ENCODE measurements around the gene OR2S2. TPM values are rescaled to one million over a fixed set of nuclear protein-coding genes. Genes with fewer than 3 reads are reported as not detected.

OR2S2 gene
- total RNA-seq, 1 experiment from 2014 or later: not detected

DNA sequence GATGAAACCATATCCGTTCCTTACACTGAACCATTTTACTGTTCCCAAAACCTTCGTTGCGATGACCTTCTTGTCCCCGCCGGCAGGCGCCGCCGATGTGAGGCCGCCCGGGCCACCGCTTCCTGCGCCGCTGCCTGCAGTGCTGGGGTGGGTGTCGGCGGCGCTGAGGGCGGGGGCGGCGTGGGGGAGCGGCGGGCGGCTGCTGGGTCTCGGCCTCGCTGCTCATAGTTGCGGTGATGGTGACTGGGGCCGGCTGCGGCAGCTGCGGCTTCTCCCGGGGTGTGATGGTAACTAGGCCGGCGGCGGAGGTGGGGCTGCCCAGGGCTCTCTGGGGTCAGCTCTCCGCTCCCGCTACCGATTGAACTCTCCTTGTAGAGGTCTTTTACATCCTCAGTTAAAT lies 14.1 kb upstream of the OR2S2 start:
- in situ Hi-C loops (cut with HindIII; ENCODE audit: low pct_unique_long_range_greater_than_20kb, low sequenced_read_pairs): no loop called here
- no peak for DNase-seq (ENCODE audit: low read depth, low spot score)

DNA sequence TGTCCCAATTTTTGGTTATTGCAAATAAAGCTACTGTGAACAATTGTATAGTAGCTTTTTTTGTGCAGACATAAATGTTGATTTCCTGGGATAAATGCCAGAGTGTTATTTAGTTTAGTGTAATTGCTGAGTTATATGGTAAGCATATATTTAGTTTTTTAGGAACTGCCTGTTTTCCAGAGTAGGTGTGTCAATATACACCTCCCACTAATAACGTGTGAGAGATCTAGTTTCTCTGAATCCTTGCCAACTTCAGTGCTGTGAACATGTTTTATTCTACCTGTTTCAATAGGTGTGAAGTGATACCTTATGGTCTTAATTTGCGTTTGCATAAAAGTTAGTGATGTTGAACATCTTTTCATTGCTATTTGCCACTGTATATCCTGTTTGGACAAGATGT lies 9.1 kb upstream of the OR2S2 start:
- in situ Hi-C loops (cut with HindIII; ENCODE audit: low pct_unique_long_range_greater_than_20kb, low sequenced_read_pairs): no loop called here

DNA sequence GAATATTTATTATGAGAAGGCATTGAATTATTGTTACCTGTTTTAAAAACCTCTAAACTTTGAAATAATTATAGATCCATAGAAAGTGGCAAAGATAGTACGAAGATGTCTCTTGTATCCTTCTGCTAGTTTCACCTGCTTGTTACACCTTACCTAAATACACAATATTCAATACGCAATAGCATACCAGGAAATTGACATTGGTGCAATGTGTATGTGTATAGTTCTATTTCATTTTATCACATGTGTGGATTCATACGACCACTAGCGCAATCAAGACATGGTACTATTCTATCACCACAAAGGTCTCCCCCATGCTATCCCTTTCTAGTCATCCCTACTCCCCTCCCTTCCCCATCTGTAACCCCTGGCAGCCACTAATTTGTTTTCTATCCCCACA lies 8.5 kb upstream of the OR2S2 start:
- no peak for DNase-seq (ENCODE audit: low read depth, low spot score)
- in situ Hi-C loops (cut with HindIII; ENCODE audit: low pct_unique_long_range_greater_than_20kb, low sequenced_read_pairs): no loop called here

More for the DNA sequence above, 9.1 kb upstream of the OR2S2 start:
- DNase-seq (ENCODE audit: low read depth, low spot score): no peak

DNA sequence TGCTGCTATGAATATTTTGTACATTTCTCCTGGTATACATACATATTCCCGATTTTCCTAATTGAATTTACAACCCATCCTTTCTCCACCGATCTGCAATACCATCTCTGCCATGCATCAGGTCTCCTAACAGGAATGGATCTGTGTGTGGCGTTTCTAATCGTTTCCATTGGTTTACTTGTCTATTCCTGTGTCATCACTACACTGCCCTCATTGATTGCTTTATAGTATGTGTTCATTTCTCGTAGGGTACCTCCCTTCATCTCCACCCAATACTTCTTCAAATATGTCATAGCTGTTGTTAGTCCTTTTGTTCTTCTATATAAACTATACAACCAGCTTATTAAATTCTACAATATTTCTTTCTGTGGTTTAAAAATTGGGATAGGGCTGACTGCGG lies 7.1 kb upstream of the OR2S2 start:
- in situ Hi-C loops (cut with HindIII; ENCODE audit: low pct_unique_long_range_greater_than_20kb, low sequenced_read_pairs): no loop called here

DNA sequence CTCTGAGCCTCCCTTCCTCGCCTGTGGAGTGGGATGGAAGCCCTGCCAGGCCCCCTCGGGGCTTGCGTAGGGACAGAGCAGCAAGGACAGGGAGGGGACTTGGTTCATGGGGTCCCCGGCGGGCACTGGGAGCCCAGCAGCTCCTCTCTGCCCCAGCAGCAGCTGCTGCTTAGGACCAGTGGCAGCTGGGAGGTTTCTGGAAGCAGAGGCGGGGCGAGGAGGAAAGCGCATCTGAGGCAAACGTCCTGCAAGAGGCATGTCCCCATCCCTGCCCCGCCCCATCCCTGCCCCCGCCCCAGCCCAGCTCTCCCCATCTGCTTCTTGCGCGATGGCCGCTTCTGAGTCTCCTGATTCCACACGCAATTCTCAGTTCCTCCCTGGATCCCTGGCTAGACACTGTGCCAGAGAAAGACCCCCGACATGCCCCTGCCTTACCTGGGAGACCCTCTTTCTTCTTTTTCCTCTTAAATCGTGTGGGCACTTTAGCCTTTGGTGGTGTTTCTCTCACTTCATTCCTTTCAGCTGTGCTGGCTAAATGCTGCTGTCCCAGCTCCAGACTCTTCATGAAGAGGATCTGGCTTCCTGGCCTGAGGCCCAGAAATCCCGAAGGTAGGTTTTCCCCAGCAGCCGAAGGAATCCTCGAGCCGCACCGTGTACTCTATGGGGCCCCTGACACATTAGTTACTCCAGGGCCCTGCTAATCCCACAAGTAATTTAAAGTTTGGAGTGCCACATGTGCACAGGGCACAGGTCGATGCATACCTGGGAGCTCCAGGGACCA lies 4.4 kb upstream of the OR2S2 start:
- in situ Hi-C loops (cut with HindIII; ENCODE audit: low pct_unique_long_range_greater_than_20kb, low sequenced_read_pairs): no loop called here
- DNase-seq (ENCODE audit: low read depth, low spot score): no peak

More for the DNA sequence above, 7.1 kb upstream of the OR2S2 start:
- no peak for DNase-seq (ENCODE audit: low read depth, low spot score)

DNA sequence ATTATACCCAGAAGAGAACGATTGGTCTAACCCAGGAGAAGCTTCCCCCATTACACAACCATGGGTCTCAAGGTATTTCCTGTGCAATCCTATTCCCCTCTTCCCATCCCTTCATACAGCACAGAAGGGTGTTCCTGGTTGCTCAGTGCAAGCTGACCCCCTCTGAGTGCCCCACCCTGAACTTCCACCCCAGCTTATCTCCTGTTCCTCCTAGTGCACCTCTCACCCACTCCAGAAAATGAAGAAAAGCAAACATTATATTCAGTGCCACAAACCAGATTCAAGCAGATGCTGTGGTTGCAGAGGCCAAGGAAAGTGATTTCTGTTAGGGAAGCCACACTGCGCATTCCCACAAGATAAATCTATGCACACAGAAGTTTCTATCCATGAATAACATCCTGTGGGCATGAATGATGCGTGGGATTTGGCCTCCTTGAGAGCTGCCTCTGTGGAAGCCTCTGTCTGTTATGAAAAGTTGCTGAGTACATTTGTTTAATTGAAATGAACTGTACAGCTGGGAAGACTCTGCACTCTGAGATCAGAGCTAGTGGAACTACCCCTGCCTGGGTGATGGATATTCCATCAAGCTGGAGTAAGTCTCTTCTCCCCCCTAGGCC lies 2.2 kb upstream of the OR2S2 start:
- in situ Hi-C loops (cut with HindIII; ENCODE audit: low pct_unique_long_range_greater_than_20kb, low sequenced_read_pairs): no loop called here
- DNase-seq (ENCODE audit: low read depth, low spot score): no peak

DNA sequence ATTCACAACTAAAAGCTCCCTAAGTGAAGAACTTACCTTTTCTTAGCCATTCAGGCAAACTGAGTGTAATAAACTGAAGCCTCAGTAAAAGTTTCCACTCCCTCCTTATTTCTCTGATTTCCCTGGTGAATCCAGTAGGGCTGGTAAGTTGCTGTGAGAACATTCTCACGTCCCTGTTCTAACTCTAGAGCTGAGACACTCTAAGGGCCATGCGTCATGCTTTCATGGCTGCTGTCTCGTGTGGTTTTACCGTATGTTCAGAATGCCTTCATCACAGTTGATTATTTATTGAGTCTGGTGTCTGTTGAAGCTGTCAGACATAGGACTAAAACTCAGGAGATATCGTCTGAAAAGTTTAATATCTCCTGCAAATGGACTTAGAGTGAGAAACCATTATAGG lies 1.3 kb downstream of the OR2S2 start:
- no peak for DNase-seq (ENCODE audit: low read depth, low spot score)
- in situ Hi-C loops (cut with HindIII; ENCODE audit: low pct_unique_long_range_greater_than_20kb, low sequenced_read_pairs): no loop called here

DNA sequence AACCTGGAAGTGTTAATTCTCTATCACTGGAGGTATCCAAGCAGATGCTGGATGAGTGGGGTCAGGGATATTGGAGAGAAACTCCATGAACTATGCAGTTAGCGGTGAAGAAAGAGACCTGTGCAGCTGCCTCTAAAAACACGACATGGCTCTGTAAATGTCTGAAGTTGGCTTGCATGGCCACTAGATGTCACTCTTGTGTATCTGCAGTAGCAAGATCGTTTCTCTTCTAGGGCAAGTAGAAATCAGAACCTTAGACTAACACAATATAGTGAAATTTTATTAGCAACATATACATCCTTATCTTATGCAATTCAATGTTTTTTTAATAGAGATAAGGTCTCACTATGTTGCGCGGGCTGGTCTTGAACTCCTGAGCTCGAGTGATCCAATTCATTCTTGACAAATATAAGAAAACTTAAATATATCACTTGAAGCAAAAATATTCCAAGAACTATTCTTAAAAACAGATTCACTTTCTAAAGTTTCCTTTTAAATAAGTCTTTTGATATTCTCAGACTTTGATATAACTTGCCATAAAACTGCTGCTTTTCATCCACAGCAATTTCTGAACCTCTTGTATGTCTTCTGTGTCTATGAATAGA lies 2.9 kb downstream of the OR2S2 start:
- peak; percentile 77 for DNase-seq (ENCODE audit: low read depth, low spot score)
- in situ Hi-C loops (cut with HindIII; ENCODE audit: low pct_unique_long_range_greater_than_20kb, low sequenced_read_pairs): no loop called here

DNA sequence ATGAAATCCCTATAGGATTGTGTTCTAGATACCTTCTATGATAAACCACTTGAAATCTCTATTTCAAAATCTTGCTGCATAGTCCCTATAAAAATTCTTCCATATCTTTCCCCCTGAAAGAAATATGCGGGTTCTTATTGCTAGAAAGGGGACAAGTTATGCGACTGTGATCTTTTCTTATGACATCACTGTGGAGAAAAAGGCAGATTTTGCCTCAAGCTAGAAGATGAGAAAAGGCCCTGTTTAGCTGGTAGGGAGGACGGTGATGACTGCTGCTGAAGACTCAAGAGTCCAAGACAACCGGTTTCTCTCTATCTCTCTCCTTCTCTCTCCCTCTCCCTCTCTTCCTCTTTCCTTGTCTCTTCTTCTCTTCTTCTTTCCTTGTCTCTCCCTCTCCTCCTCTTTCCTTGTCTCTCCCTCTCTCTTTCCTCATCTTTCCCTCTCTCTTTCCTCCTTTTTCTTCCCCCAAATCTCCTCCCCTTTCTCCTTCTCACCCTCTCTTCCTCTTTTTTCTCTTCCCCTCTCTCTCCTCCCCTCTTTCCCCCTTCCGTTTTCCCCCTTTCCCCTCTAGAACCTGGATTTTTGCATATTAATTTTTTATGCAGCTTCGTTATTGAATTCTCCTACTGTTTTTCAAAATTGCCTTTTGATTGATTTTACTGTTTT lies 5.3 kb downstream of the OR2S2 start:
- DNase-seq (ENCODE audit: low read depth, low spot score): no peak
- in situ Hi-C loops (cut with HindIII; ENCODE audit: low pct_unique_long_range_greater_than_20kb, low sequenced_read_pairs): no loop called here

DNA sequence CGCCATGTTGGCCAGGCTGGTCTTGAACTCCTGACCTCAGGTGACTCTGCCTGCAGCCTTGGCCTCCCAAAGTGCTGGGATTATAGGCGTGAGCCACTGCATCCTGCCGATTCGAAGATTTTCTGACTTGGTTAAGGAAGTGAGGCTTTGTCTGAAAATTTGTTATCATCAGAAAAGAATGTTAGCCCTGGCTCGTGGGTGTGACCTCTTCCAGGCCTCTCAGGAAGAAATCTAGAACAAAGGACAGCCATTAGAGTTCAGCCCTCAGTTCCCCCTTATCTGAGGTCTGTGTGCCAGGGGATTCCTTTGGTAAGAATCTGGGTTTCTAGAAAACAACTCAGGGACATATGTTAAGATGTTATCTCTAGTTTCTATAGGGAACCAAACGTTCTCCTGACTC lies 6.2 kb downstream of the OR2S2 start:
- DNase-seq (ENCODE audit: low read depth, low spot score): no peak
- in situ Hi-C loops (cut with HindIII; ENCODE audit: low pct_unique_long_range_greater_than_20kb, low sequenced_read_pairs): no loop called here

DNA sequence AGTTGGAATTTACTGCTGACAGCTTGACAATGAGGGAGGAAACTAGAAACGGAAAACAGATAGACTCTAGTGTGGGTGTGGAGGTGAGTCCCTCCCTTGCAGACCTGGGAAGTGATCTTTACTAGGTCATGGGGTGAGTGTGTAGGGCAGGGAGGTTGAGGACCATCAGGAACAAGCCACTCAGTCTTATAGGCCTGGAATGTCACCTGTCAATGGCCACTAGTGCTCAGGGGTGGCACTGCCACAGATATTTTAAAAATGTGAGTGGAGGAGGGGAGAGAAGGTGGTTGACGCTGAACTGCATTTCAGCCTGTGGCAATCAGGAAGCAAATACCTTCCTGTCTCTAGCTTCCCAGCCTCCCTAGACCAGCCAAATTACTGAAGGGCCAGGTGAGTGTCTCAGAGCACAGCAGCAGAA lies 9.0 kb downstream of the OR2S2 start:
- no peak for DNase-seq (ENCODE audit: low read depth, low spot score)
- in situ Hi-C loops (cut with HindIII; ENCODE audit: low pct_unique_long_range_greater_than_20kb, low sequenced_read_pairs): no loop called here

DNA sequence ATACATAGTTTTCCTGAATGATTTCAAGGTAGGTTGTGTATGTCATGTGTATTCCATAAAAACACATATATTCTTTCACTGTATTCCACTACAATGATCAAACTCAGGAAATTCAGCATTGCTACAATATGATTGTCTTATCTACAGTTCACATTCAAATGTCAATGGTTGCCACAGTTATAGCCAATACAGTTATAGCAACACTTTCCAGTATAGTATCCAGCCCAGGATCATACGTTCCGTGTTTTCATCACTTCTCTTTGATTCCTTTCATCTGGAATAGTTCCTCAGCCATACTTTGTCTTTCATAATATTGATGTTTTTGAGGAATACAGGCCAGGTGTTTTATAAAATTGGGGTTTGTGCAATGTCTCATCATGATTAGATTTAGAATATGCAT lies 9.5 kb downstream of the OR2S2 start:
- in situ Hi-C loops (cut with HindIII; ENCODE audit: low pct_unique_long_range_greater_than_20kb, low sequenced_read_pairs): no loop called here
- DNase-seq (ENCODE audit: low read depth, low spot score): no peak

DNA sequence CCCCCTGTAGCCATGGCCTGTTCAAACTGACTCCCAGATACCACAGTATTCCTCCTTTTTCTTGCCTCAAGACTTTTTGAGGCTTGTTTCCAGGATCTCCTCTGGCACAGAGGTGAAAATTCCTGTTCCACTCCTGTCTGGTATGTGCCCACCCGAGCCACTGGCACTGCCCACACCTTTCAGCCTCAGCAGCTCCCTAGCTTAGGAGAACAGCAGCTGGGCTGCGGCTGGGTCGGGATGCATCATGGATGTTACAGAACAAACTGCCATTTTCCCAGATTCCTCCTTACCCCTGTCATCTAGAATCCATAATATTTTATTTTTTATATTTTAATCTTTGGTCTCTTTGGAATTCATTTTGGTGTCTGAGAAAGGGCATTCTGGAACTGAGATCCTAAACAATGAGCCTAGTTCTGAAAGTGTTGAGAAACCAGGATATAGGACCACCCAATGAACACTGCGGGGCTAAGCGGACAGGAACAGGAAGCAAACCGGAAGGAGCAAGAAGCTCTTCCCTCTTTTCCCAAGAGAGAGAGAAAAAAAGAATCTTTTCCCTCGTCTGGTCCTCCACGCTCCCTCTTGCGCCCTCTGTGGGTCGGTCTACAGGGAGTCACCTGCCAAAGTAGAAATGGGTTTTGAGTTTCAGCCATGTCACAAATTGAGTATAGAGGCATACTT lies 12.5 kb downstream of the OR2S2 start:
- DNase-seq (ENCODE audit: low read depth, low spot score): peak; percentile 91
- in situ Hi-C loops (cut with HindIII; ENCODE audit: low pct_unique_long_range_greater_than_20kb, low sequenced_read_pairs): no loop called here

DNA sequence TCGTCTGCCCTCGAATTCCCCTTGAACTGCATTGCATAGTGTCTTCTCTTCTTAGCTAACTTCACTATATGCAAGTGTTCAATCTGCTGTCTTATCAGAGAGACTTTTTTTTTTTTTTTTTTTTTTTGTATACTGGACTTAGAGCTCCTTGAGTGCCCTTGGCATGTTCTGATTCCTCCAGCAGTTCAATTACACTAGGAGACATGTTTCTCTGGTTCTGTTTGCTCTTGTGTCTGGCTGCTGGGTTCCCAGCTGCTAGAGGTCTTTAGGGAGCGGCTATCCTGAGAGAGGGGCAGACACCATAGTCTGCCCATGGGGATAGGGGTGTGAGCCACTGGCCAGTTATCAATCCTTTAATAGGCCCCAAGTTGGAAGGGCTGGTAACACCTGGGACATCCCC lies 13.1 kb downstream of the OR2S2 start:
- DNase-seq (ENCODE audit: low read depth, low spot score): no peak
- in situ Hi-C loops (cut with HindIII; ENCODE audit: low pct_unique_long_range_greater_than_20kb, low sequenced_read_pairs): no loop called here

DNA sequence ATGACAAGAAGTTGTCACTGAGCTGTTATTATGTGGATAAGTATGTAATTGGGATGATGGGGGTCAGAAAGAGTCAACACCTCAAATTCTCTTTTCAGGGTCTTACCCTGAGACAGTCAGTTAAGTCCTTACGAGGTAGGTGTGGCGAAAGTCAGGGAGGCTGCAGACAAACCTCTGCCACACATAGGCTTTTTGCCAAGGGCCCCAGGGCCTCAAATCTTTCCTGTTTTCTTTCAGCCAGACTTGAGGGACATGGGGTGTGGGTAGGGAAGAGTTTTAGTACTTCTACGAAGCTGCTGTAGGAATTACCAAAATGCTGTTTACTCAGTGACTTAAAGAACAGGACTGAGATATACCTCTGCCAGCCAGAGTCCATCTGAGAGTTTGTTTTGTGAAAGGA lies 13.8 kb downstream of the OR2S2 start:
- in situ Hi-C loops (cut with HindIII; ENCODE audit: low pct_unique_long_range_greater_than_20kb, low sequenced_read_pairs): no loop called here
- no peak for DNase-seq (ENCODE audit: low read depth, low spot score)

DNA sequence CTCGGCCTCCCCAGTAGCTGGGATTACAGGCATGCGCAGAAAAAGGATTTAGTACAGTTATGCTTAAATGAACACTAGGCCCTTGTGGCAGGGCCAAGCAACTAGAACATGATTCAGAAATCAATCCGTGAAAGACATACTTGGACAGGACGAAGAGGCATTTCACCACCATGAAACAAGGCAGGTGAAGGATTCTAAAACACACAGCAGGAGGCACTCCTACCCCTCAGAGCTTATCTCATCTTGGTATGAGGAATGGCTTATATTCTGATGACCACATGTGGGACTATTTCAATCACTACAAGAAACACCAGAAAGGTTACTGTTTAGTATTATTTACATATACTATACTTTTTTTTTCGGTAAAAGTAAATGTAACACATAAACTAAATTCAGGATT lies 15.7 kb downstream of the OR2S2 start:
- in situ Hi-C loops (cut with HindIII; ENCODE audit: low pct_unique_long_range_greater_than_20kb, low sequenced_read_pairs): no loop called here
- no peak for DNase-seq (ENCODE audit: low read depth, low spot score)

DNA sequence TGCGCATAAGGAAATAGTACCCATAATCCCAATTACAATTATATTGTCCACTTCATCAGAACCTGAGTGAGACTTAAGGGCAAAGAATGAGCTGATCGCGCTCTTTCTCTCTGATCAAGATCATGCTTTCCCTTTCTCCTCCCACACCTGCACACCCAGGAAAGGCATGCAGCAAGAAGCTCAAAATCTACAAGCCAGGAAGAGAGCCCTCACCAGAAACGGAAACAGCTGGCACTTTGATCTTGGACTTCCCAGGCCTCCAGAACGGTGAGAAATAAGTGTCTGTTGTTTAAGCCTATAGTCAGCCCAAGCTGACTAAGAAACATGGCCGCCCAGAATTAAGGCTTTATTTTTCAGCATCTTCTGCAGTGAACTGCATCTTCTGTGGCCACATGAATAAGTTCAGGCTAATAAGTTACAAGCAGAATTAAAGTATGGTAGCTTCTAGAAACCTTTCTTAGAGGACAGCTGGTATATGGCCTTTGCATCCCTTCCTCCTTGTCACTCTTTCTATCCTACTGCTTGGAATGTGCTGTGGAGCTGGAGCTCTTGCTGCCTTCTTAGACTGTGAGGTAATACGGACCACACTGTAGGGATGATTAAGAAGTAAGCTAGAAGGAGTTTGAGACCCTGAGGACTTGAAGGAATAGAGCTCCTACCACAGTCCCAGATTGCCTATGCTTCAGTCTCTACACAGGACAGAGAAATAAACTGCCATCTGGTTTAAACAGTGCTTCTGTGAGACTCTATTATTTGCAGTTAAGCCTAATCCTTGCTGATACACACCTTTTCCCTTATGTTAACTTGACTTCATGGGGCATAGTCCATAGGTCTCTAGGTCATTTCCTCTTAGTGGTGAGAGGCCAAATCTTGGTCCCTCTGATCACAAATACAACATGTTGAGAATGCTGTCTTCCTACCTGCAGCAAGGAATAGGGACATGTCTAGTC lies 17.2 kb downstream of the OR2S2 start:
- no peak for DNase-seq (ENCODE audit: low read depth, low spot score)
- in situ Hi-C loops (cut with HindIII; ENCODE audit: low pct_unique_long_range_greater_than_20kb, low sequenced_read_pairs): no loop called here

Data from SK-MEL-5 (cell line).